Myocyte (in vitro differentiated cells): ENCODE measurements around the gene LEMD3. TPM values are rescaled to one million over a fixed set of nuclear protein-coding genes. Genes with fewer than 3 reads are reported as not detected.
"Not testable (repeated sequence)": the region's sequence is repeated elsewhere in the genome, so short reads cannot be mapped to it uniquely, and the experiment has no call there.

Source experiments
- DNase-seq: peaks from one replicate; pipeline ENCODE4 v3.0.0-alpha.2; 2012; ENCODE audit warnings: low read depth
- total RNA-seq: library from RNA; depleted of rRNA; stranded (reverse); fragments of >200 nt; gene quantifications from 2 replicates; pipeline ENCODE4 v1.2.3, GENCODE V29; 2014

Gene LEMD3
- total RNA-seq, 1 donor from 2014 or later, result 27.9 TPM

DNA sequence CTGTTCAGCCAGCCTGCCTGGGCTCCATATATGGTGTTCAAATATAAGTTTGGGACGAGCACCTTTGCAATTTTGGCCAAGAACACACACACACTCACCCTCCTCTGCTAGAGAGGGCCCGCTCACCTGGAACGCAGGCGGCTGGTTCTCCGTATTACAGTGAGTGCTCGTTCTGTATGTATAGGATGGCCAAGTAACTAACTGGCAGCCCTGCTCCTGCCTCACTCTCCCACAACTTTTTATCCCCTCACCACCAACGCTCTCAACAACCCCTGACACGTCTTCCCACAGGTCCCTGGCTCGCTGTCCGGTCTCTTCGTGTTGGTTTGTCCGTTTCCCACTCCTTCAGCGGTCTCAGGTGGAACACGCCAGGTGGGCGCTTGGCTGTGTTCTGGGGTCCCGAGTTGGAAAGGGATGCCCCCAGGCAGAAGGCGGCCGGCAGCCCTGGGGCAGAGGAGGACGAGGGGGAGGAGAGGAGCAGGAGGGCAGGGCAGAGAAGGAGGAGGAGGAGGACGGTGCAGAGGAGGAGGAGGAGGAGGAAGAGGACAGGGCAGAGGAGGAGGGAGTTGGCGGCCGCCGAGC, 108.7 kb downstream of the LEMD3 start:
- DNase-seq, result no peak

GRCh38 chr12:65278576-65279368, 109.4 kb downstream of the LEMD3 start, which contains the start of gene MSRB3:
TSS of gene MSRB3 (plus strand) at chr12:65278683. CDS start at chr12:65308580, 29,897 bp downstream.
- peak; percentile 87 for DNase-seq

DNA sequence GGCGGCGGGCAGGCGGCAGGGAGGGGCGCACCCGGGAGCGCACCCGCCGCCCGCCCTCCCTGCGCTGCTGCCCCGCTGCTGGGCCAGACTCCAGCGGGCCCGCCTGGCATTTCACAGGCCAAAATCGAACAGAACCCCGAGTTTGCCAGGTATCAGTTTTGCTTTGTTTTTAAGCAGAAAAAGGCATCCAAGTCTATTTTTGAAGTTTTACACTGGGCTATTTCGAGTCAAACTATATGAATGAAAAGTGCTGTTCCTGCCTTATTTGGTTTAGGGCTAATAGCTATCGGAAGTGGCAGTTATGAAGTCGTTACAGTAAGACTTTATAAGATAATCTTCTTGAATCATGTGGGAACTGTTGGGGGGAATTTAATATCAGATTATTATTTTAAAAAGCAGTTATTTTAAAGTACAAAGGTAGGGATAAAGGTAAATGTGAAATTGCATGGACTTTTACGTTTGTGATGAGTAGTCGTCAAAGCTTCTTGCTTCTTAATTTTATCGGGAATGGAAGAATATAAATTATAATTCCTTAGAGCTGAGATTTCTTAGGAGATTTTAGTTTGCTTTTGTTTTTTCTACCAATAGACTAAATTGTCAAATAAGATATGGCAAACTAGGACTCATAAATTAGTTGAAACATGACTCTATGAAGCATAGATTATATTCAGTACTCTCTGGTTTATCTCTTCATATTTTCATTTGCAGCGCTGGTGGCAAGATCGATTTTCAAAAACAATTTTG, 110.2 kb downstream of the LEMD3 start:
- no peak for DNase-seq

GRCh38 chr12:65280306-65280705, 110.9 kb downstream of the LEMD3 start:
- no peak for DNase-seq

DNA sequence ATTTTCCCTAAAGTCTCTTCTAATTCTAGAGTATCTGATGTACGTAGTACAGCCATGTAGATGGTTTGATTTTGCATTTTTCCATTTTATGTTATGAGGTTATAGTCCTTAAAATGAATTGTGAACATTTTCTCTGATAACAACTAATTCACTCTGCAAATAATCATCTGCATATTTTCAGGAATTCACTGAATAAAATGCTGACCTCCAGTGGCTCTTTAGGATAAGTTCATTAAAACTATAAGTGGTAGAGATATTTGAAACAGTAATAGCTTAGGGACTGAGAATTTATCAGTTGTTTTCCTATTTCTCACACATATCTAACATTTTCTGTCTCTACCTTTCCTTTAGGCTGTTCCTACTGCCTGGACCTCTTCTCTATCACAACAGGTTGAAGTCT, 113.5 kb downstream of the LEMD3 start:
- DNase-seq, result no peak

DNA sequence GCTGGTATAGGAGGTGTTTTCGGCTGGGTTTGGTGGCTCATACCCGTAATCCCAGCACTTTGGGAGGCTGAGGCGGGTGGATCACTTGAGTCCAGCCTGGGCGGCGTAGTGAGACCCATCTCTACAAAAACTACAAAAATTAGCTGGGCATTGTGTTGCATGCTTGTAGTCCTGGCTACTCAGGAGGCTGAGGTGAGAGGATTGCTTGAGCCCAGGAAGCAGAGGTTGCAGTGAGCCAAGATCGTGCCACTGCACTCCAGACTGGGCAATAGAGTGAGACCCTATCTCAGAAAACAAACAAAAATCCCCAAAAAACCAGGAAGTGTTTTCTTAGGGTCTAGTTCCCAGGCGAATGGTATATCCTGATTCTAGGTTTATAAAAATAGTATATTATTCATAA, 116.1 kb downstream of the LEMD3 start:
- DNase-seq, result not testable (repeated sequence)

GRCh38 chr12:65287426-65287825, 118.0 kb downstream of the LEMD3 start:
- no peak for DNase-seq

- DNase-seq, result no peak
These were observed 122.9 kb downstream of the LEMD3 start for GRCh38 chr12:65292241-65292640.

DNA sequence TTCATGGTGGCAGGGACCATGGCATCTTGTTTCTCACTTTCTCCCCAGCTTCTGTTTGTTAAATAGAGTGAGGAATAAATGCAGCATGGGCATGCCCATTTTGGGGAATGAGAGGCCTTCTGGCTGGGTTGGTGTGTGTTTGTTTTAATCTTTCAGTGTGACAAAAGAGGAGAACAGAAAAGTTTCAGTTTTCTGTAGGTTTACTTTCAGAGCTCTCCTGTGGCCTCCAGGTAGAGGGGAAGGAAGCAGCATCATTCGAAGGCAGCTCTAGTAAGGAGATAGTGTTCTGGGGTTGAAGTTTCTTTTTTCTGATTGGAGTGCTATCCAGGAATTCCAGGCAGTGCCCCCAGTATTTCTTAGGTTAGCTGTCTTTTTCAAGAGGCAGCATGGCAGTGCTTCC, 124.4 kb downstream of the LEMD3 start:
- DNase-seq, result no peak

- no peak for DNase-seq
These were observed 125.4 kb downstream of the LEMD3 start for GRCh38 chr12:65294641-65295262.

DNA sequence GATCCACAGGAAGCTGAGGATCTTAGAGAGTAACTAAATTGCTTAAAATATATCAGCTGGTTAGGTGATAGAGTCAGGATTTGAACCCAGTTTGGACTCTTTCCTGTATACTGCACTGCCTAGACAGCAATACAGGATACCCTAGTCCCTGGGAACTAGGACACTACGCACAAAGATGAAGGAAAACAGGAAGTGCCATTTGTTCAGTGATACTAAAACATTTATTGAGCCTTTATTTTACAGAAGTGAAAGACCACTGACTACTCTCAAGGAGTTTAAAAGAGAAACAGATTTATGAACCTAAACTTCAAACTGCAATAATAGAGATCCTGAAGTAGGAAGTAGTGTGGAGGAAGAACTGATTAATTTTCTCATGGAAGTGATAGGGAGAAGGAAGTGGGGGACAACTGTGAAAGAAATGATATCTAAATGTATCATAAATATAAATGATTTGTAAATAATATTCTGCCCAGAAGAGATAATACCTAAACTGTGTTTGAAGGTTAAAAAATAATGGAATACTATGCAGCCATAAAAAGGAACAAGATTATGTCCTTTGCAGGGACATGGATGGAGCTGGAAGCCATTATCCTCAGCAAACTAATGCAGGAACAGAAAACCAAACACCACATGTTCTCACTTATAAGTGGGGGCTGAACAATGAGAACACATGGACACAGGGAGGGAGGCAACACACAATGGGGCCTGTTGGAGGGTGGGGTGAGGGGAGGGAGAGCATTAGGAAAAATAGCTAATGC, 127.3 kb downstream of the LEMD3 start:
- no peak for DNase-seq

Other genes starting within 250 kb of the LEMD3 start
- gene WIF1, start 48.3 kb upstream of the LEMD3 start, total RNA-seq, result 0.10 and 0.19 TPM in 2 replicates
- gene MSRB3, start 109.1 kb downstream of the LEMD3 start, total RNA-seq, result 47.3 and 53.9 TPM in 2 replicates